GM12872 (cell line): Measurements from ENCODE around the gene ARHGEF11.

Experiments
- CTCF ChIP-seq: IDR thresholded peaks from 3 replicates; pipeline ENCODE4 v1.5.1; 2011; ENCODE audit warnings: low read depth, mild to moderate bottlenecking, low read length, moderate library complexity; ENCODE audit not compliant: insufficient read depth

The ARHGEF11 gene

GRCh38 chr1:156901590-156901900 lies 144.0 kb downstream of the ARHGEF11 start:
- TF ChIP-seq CTCF, result no peak

GRCh38 chr1:156900896-156901589 lies 144.5 kb downstream of the ARHGEF11 start:
- no peak for TF ChIP-seq CTCF

- TF ChIP-seq CTCF, result no peak
Measured at GRCh38 chr1:156899956-156900718, 145.4 kb downstream of the ARHGEF11 start.

GRCh38 chr1:156898971-156899664 lies 146.4 kb downstream of the ARHGEF11 start:
- TF ChIP-seq CTCF, result no peak

- no peak for TF ChIP-seq CTCF
Measured at GRCh38 chr1:156898161-156898566, 147.4 kb downstream of the ARHGEF11 start.

GRCh38 chr1:156897078-156897825 lies 148.3 kb downstream of the ARHGEF11 start:
- TF ChIP-seq CTCF, result no peak
